ENCODE data around the gene GSTA2.

GRCh38 chr6:52801188-52801841 lies 38.0 kb upstream of the GSTA2 start:
- no peak for TF ChIP-seq GATA2 (CRISPR knock-in tag; IDR thresholded peaks at IDR 0.05)
- TF ChIP-seq MEF2A (IDR thresholded peaks at IDR 0.05; ENCODE audit: borderline replicate concordance, low read depth) = no peak
- TF ChIP-seq CTCF (IDR thresholded peaks at IDR 0.05) = no peak
- TF ChIP-seq RCOR1 (IDR thresholded peaks at IDR 0.05; ENCODE audit: low read length) = no peak
- no peak for TF ChIP-seq POLR2AphosphoS5 (IDR thresholded peaks at IDR 0.05; ENCODE audit: low read depth, low read length)
- TF ChIP-seq JUND (IDR thresholded peaks at IDR 0.05) = no peak
- TF ChIP-seq EP300 (IDR thresholded peaks at IDR 0.05; ENCODE audit: borderline replicate concordance in 1 of 2, low read depth in 1 of 2, low read length in 1 of 2) = no peak
- no peak for TF ChIP-seq FOXM1 (IDR thresholded peaks at IDR 0.05; ENCODE audit: low read depth)
- no peak for TF ChIP-seq GABPA (IDR thresholded peaks at IDR 0.05; ENCODE audit: low read depth)
- TF ChIP-seq SMC3 (IDR thresholded peaks at IDR 0.05; ENCODE audit: low read depth, low read length) = no peak
- no peak for TF ChIP-seq SIN3A (IDR thresholded peaks at IDR 0.05; ENCODE audit: borderline replicate concordance, low read depth, low read length)
- TF ChIP-seq USF2 (IDR thresholded peaks at IDR 0.05; ENCODE audit: borderline replicate concordance, low read depth, low read length) = no peak
- no peak for TF ChIP-seq TEAD4 (IDR thresholded peaks at IDR 0.05; ENCODE audit: borderline replicate concordance, insufficient read depth)
